ENCODE results near the gene CDH12. TPM values are rescaled to one million over a fixed set of nuclear protein-coding genes. Genes with fewer than 3 reads are reported as not detected.
"Not testable (repeated sequence)": the region's sequence is repeated elsewhere in the genome, so short reads cannot be mapped to it uniquely, and the experiment has no call there.

CDH12 gene
- total and polyA plus RNA-seq, 7 donors: not detected

- intact Hi-C loops (cut with DNase I): no loop called here
- Histone ChIP-seq H3K9me3 (no peaks in the 10 kb centered on the region), H3K4me1 (no peaks in the 10 kb centered on the region), H3K27me3 (ENCODE audit: insufficient read depth in 3 of 3, low read length in 2 of 3) (no peaks in the 10 kb centered on the region), H3K36me3 (ENCODE audit: insufficient read depth in 1 of 2, low read depth in 1 of 2) (no peaks in the 10 kb centered on the region), H3K27ac (no peak overlapping the region), H3K4me3 (no peak overlapping the region)
- no peak for ATAC-seq
- no peak for DNase-seq
- no peak for TF ChIP-seq CTCF (IDR thresholded peaks at IDR 0.05)
- WGBS, 3 donors: 80 to 84% (median 83%) methylated on average over 5 of the region's 5 CpGs
Observed at GRCh38 chr5:22787398-22787797, 65.7 kb downstream of the CDH12 start.

GRCh38 chr5:22780756-22781155, 72.4 kb downstream of the CDH12 start:
- H3K36me3 ChIP-seq (ENCODE audit: insufficient read depth in 1 of 2, low read depth in 1 of 2): no peaks in the 10 kb centered on the region
- H3K27ac ChIP-seq: no peak overlapping the region
- no peak for TF ChIP-seq CTCF (IDR thresholded peaks at IDR 0.05)
- H3K4me3 ChIP-seq: no peak overlapping the region
- H3K9me3 ChIP-seq: no peaks in the 10 kb centered on the region
- no peak for ATAC-seq
- no peaks in the 10 kb centered on the region for H3K4me1 ChIP-seq
- intact Hi-C loops (cut with DNase I): no loop called here
- DNase-seq: no peak
- no peaks in the 10 kb centered on the region for H3K27me3 ChIP-seq (ENCODE audit: insufficient read depth in 3 of 3, low read length in 2 of 3)

GRCh38 chr5:22779499-22779898, 73.6 kb downstream of the CDH12 start:
- no peak for DNase-seq

GRCh38 chr5:22776285-22776684, 76.9 kb downstream of the CDH12 start:
- H3K27ac ChIP-seq: no peak overlapping the region
- no peaks in the 10 kb centered on the region for H3K36me3 ChIP-seq (ENCODE audit: insufficient read depth in 1 of 2, low read depth in 1 of 2)
- no peaks in the 10 kb centered on the region for H3K9me3 ChIP-seq
- 75 to 80% (median 79%) methylated on average over 6 of the region's 6 CpGs for WGBS, 3 donors
- intact Hi-C loops (cut with DNase I): no loop called here
- ATAC-seq (no peak), DNase-seq (no peak)
- H3K4me1 ChIP-seq: no peaks in the 10 kb centered on the region
- TF ChIP-seq CTCF (IDR thresholded peaks at IDR 0.05): no peak
- H3K4me3 ChIP-seq: no peak overlapping the region
- no peaks in the 10 kb centered on the region for H3K27me3 ChIP-seq (ENCODE audit: insufficient read depth in 3 of 3, low read length in 2 of 3)

More at GRCh38 chr5:22779499-22779898, 73.6 kb downstream of the CDH12 start:
- intact Hi-C loops (cut with DNase I): no loop called here
- Histone ChIP-seq H3K4me1 (no peaks in the 10 kb centered on the region), H3K4me3 (no peak overlapping the region), H3K36me3 (ENCODE audit: insufficient read depth in 1 of 2, low read depth in 1 of 2) (no peaks in the 10 kb centered on the region), H3K9me3 (no peaks in the 10 kb centered on the region), H3K27ac (no peak overlapping the region), H3K27me3 (ENCODE audit: insufficient read depth in 3 of 3, low read length in 2 of 3) (no peaks in the 10 kb centered on the region)
- TF ChIP-seq CTCF (IDR thresholded peaks at IDR 0.05): no peak
- ATAC-seq: no peak
- 74 to 82% (median 74%) methylated on average over 3 of the region's 3 CpGs for WGBS, 3 donors

GRCh38 chr5:22774214-22774613, 78.9 kb downstream of the CDH12 start:
- DNase-seq; H3K36me3 ChIP-seq (ENCODE audit: insufficient read depth in 1 of 2, low read depth in 1 of 2); H3K27me3 ChIP-seq (ENCODE audit: insufficient read depth in 3 of 3, low read length in 2 of 3); H3K4me3 ChIP-seq; ATAC-seq; intact Hi-C loops (cut with DNase I); H3K27ac ChIP-seq; H3K4me1 ChIP-seq; H3K9me3 ChIP-seq: not testable (repeated sequence)
- WGBS, 3 donors: 80 to 91% (median 81%) methylated on average over 1 of the region's 1 CpG

All from psoas muscle (tissue), 8 donors.